GOT3 (cell line): Measurements from ENCODE around the gene MSX2.
"Not testable (repeated sequence)": the region's sequence is repeated elsewhere in the genome, so short reads cannot be mapped to it uniquely, and the experiment has no call there.

Source experiments
- DNase-seq: peaks from one replicate; lab custom pipeline; 2025; ENCODE audit warnings: mixed read lengths; lab: John Stamatoyannopoulos, UW

MSX2 gene

DNA sequence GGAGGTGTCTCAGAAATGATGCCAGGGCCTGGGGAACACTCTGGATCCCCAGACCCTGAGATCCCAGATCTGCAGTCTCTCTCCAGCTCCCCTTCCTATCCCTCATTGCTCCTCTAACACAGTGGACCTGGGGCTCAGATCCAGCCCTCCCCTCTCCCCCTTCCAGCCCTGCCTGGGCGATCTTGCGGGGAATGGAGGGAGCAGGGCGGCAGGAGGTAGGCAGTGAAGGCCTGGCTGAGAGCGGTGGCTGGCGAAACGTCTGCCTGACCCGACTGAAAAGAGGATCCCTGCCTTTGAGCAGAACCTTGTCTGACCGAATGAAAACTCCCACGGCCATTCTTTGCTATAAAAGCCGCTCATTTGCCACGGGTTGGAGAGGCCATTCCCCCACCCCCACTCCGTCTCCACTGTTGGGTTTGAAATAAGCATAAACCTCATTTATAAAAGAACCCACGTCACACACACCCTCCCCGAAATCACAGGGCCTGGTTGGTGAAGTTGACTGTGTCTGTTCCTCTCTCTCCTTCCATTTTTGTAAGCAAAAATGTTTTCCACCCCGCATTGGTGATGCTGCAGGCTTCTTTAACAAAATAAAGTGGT is 8.8 kb downstream of the MSX2 start:
- DNase-seq: no peak

- DNase-seq: no peak
Measured at GRCh38 chr5:174733836-174734235, 9.5 kb downstream of the MSX2 start.

DNA sequence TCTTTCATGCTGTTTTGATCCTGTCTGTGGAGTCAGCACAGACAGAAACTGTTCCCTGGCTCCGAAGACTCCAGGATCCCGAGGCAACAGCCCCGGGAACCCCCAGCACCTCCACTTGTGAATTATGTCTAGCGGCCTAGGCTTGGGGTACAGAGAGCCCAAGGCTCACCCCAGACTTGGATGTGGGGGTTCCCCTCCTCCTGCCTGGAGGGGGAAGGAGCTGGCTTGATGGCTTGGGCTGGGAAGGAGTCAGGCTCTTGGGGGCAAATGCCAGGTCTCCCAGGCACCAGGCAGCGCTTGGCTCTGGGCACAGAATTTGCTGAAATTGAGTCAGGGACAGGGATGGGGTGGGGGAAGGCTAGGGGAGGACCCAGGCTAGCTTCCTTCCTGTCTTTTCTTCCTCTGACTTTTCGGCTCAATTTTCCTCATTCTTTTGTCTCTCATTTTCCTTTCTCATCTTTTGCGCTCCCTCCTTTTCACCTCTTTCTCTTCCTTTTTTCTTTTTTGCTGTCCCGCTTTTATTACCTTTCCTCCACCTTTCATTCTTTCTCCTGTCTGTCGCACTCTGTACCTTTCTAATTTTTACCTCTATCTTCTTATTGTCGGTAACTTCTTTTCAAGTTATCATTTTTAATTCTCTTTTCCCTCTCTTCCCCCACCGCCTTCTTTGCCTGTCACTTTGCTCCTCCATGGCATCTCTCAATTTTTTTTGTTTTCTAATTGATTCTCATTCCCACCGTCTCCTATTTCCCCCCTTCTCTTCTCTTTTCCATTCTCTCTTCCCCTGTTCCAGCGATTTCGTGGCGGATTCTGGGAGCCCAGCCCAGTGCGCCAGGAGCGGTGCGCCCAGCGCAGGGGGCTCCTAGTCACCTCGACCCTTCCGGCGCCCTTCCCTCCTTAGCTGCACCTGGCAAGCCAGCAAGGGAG is 10.5 kb downstream of the MSX2 start:
- DNase-seq: no peak

- DNase-seq: no peak
Measured at GRCh38 chr5:174735498-174736330, 11.3 kb downstream of the MSX2 start.

DNA sequence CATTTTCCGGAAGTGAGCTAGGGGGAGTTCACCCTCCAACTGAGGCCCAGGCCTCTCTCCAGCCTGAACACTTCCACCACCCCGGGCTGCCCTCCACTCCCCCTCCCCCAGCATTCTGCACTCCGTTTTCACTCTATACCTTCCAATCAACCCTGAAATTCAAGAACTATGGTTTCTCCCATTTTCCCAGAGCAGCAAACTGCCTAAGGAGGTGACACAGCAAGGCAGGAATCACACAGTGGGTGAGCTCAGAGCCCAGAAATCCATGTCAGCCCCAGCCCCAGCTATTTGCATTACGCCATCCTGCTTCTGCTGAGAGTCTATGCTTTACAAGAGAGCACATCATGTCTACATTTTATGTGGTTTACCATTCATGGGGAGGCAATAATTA is 11.9 kb downstream of the MSX2 start:
- DNase-seq: peak; percentile 60

GRCh38 chr5:174736777-174737176 is 12.4 kb downstream of the MSX2 start:
- DNase-seq: no peak

DNA sequence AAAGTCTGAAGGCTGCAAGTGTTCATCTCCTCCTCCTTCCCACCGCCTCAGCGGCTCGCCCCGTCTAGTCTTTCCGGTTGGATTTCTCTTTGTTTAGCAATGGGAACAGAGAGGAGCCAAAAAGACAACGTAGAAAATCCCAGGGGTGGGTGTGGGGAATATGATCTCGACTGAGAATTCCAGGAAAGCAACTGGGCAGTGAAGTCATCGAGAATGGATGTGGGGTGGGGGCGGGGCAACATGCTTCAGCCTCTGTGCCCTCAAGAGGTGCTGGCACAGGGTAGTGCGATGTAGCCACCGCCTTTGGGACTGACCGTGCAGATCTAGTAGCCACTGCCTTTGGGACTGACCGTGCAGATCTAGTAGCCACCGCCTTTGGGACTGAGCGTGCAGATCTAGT is 12.9 kb downstream of the MSX2 start:
- peak; percentile 87 for DNase-seq

DNA sequence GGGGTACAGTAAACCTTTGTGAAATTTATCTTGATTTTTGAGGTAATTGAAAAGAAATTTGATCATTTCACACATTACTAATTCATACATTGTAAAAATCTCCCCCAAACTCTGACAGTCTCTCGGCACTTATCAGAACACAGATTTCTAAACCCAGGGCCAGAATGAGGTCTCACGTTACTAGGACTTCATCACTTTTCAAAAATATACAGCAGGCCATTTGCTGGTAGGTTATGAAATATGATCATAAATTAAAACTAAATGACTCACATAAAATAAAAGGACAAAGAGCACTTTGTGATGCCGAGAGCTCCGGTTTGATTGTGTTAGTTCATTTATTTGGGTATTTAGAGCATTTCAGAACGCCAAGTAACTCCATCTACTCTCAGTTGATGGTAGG is 17.0 kb downstream of the MSX2 start:
- DNase-seq: no peak

DNA sequence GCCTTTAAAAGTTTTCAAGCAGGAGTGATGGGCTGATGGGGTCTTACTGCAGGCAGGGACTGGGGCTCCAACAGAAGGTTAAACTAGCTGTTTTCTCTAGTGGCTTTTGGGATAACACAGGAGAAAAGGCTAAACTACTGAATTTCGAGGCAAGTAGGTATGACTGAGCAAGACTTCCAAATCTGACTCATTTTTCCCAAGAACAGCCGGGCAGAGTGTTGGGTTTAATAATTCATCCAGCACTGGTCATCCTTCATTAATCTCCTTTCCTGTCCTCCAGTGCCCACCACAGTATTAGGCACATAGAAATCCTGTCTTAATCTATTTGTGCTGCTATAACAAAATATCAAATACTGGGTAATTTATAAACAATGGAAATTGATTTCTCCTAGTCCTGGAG is 20.5 kb downstream of the MSX2 start:
- DNase-seq: no peak

DNA sequence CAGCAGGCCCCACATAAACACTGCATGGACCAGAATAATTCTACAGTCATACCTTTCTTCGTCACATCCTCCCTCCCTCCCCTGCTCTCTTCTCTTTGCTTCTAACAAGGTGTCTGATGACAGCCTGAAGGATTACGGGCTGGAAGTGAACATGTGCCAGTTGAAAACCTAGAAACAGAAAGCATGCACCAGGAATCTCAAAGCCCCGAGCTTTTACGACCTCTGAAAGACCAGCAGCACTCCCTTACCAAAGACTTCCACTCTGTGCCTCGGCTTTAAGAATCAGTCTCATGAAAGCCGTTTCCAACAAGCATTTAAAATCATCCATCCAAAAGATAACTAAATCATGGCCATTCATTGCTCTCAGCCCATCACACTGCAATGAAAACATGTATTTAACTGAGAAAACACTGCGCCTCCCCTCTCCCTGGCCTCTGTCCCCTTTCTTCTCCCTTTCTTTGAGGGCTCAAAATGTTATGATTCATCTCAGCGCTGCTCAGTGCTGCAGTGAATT is 21.3 kb downstream of the MSX2 start:
- no peak for DNase-seq

DNA sequence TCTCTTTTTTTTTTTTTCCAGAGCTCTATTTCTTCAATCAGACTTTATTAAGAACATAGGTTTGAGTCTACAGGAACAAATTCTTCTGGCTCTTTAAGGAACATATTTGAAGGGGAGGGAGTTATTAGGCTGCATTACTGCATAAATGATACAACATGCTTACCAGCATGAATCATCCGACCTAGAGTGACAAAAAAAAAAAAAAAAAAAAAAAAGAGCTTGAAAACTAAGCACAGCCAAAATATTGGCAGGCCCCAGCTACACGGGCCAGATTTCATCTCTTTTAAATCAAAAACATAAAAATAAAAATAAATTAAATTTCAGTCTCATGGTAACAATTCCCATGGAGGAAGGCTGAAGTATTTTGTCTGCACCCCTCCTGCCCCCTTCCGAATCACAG is 26.3 kb downstream of the MSX2 start:
- no peak for DNase-seq

GRCh38 chr5:174751154-174752000 is 27.0 kb downstream of the MSX2 start:
- no peak for DNase-seq

DNA sequence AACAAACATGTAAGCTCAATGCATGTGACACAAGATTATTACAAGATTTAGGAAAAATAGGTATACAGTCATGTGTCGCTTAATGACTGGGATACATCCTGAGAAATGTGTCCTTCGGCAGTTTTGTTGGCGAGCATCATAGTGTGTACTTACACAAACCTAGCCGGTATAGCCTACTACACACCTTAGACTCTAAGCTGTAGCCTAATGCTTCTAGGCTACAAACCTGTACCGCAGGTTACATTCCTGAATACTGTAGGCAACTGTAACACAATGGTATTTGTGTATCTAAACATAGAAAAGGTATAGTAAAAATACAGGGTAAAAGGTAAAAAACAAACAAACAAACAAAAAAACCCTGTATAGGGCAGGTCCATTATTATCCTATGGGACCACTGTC is 27.7 kb downstream of the MSX2 start:
- no peak for DNase-seq

- no peak for DNase-seq
Measured at GRCh38 chr5:174755106-174755505, 30.7 kb downstream of the MSX2 start.

- DNase-seq: no peak
Measured at GRCh38 chr5:174759091-174759490, 34.7 kb downstream of the MSX2 start.

DNA sequence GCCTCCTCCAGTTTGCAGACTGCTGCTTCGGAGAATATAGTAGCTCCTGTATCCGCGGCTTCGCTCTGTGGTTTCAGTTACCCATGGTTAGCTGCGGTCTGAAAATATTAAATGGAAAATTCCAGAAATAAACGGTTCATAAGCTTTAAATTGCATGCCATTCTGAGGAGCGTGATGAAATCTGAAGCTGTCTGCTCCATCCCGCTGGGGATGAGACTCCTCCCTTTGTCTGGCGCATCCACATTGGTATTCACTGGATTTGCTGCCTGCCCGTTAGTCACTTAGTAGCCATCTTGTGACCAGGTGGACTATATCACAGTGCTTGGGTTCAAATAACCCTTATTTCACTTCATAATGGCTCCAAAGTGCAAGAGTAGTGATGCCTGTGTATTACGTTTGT is 36.3 kb downstream of the MSX2 start:
- no peak for DNase-seq

DNA sequence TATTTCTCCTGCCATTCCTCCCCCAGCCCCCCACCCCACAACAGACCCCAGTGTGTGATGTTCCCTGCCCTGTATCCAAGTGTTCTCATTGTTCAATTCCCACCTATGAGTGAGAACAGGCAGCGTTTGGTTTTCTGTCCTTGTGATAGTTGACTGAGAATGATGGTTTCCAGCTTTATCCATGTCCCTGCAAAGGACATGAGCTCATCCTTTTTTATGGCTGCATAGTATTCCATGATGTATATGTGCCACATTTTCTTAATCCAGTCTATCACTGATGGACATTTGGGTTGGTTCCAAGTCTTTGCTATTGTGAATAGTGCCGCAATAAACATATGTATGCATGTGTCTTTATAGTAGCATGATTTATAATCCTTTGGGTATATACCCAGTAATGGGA is 37.0 kb downstream of the MSX2 start:
- DNase-seq: not testable (repeated sequence)

- DNase-seq: no peak
Measured at GRCh38 chr5:174764309-174764708, 39.9 kb downstream of the MSX2 start.

- DNase-seq: no peak
Measured at GRCh38 chr5:174765540-174765939, 41.2 kb downstream of the MSX2 start.

GRCh38 chr5:174767670-174768069 is 43.3 kb downstream of the MSX2 start:
- DNase-seq: no peak

GRCh38 chr5:174769005-174769404 is 44.6 kb downstream of the MSX2 start:
- no peak for DNase-seq

DNA sequence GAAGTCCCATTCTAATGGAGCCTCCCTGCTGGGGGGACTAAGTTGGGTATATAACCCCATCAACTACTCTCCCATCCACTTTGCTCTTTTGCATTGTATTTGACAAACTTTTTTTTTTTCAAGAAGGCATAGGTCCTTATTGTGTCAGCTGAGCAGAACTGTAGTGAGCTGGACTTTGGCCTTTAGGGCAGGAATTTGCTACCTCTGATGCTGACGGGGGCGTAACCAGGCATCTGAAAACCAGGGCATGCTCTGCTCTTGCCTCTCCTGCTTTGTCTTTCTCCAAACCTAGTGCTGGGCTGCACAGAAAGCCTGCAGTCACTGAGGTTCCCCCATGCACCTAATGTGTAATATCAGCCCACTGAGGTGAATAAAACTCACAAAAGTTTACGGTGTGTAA is 49.0 kb downstream of the MSX2 start:
- no peak for DNase-seq
